HG03103 (cell line): ENCODE results near the gene TTLL4.
"Not testable (repeated sequence)": the region's sequence is repeated elsewhere in the genome, so short reads cannot be mapped to it uniquely, and the experiment has no call there.

Experiments
- ATAC-seq: cut with Tn5 transposase; IDR thresholded peaks from one replicate; pipeline ENCODE4 v1.9.1; 2021; ENCODE audit warnings: low read depth; ENCODE audit not compliant: unreplicated experiment

Gene TTLL4

DNA sequence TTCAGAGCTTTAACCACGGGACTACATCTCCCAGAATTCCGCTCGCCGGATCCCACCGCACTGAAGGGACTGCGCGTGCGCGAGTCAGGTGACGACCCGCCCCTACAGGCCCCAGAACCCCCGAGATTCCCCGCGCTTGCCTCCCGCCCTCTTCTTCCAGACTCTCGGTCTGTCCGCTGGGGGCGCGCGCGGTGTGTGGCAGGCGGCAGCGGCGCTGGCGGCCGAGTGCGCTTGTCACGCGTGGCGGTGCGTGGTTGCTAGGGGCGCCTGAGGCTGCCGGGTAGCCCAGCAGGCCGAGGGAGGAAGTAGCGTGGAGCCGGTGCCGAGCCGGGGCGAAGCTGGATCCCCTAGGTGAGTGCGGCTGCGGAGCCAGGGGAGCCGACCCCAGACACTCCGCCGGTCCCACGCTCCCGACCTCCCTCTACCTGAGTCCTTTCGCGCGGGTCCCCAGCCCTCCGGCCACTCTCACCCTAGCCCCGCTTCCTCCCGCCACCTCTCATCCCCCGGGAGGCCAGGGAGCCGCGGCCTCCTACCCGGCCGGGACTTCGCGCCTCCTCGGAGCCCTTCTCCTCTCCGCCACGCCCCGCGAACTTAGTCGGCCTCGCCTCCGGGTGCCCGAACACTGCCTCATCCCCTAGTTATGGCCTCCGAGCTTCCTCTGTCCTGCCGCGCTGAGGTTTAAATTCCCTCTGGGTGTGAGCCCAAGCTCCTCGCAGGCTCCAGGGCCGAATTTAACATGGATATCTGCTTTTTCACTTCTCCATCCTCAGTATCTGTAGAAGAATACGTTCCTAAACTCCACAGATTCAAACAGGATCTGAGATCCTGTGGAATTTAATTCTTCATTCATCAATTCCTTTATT lies at the start of gene TTLL4:
Gene TTLL4 (plus strand): TSS at position 149 of the 863 bp plus-strand sequence. CDS start 26,842 bp downstream, outside the sequence.
- ATAC-seq = peak; percentile 81

DNA sequence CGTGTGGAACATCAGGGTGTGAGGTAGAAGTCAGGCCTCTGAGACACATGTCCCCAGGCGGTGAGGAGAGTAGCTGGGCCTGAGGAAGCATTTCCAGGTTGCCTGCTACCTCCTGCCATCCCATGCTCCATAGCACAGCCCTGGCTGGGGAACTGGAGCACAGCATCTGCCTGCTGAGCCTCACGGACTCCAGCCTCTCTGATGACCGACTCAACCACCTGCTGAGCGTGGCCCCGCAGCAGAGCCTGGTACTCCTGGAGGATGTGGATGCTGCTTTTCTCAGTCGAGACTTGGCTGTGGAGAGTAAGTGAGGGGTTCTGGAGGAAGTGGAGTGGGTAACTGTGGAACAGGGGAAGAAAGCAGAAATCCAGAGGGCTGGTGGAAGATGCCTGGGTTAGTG lies 48.3 kb upstream of the TTLL4 start:
- ATAC-seq = no peak

- ATAC-seq = no peak
Measured at GRCh38 chr2:218662827-218663226, 47.8 kb upstream of the TTLL4 start.

- ATAC-seq = no peak
Measured at GRCh38 chr2:218663901-218664300, 46.7 kb upstream of the TTLL4 start.

GRCh38 chr2:218664653-218665052 lies 46.0 kb upstream of the TTLL4 start:
- no peak for ATAC-seq

GRCh38 chr2:218671097-218671653 lies 39.5 kb upstream of the TTLL4 start:
- ATAC-seq = no peak

DNA sequence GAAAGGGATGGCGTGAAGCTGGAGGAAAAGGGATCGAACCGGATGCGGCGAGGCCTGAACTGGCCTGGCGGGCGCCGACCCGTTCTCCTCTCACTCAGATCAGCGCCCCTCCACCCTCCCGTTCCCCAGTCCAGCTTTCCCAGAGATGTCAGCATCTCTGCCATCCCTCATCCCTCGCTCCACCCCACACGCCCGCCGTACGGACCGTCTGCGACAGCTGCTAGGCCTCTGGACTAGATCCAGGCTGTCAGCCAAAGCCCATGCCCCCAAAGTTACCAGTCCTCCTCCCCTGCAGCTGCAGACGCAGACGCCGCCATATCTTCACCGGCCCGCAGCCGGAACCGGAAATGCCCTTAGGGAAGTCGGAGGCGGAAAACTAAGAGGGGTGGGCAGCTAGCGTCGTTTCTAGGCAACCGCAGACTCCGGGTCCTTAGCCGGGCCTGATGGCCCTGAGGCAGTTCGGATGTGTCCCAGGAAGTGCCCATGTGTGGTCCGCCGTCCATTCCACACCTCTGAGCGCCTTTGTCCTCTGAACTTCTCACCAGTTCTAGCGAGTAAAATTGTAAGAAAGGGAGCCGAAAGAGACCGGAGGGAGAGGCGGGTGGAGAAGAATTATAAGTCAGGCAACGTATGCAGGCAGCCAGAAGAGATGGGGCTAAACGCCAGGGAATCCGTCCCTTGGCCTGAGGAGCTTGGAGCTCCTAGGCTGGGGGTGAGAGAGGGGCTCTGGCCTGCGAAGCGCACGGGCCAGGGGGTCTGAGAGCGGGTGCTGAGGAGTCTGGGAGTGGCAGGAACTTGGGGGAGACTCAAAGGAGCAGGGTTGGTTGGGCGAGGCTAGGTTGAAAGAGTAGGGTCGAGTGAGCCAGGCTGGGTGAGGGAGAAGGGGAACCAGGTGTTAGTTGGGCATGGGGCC lies 38.7 kb upstream of the TTLL4 start, which contains the start of the genes RNF25 and STK36:
Gene RNF25 (minus strand): TSS at position 349 of the 913 bp plus-strand sequence. CDS start 32 bp downstream, at position 317.
Gene STK36 (plus strand): TSS at position 433 of the 913 bp plus-strand sequence. CDS start 744 bp downstream, outside the sequence.
- peak; percentile 98 for ATAC-seq

- ATAC-seq = no peak
Measured at GRCh38 chr2:218679119-218679518, 31.5 kb upstream of the TTLL4 start.

- ATAC-seq = no peak
Measured at GRCh38 chr2:218680061-218680460, 30.6 kb upstream of the TTLL4 start.

- not testable (repeated sequence) for ATAC-seq
Measured at GRCh38 chr2:218687400-218688060, 23.1 kb upstream of the TTLL4 start.

GRCh38 chr2:218691234-218691633 lies 19.4 kb upstream of the TTLL4 start:
- ATAC-seq = no peak

DNA sequence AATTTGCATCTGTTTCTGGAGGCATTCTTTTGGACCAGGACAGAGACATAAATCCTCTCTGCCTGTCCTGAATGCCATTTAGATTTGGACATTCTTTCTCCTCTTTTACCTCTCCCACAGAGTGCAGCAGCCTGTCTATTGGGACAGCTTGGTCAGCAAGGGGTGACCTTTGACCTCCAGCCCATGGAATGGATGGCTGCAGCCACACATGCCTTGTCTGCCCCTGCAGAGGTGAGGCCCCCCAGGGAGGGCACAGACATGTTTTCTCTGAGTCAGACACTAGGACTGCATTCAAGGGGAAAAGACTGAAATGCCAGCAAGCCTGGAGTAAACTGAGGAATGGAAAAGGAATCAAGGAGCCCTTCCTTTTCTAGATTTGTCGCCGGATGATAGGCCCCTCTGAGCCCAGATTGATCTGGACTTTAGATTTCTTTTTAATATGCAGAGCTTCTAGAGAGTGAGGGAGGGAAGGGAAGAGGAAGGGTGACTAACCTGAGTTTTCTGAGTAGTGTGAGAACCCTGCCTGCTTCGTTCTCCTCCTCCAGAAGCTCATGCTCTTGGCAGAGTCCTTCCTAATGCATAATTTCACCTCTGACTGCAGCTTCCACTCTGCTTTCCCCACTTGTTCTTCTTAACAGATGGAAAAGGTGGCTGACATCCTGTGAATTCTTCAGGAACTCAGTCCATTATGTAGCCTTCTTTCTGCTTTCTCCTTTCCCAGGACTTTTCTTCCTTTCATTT lies 16.1 kb upstream of the TTLL4 start:
- no peak for ATAC-seq

- ATAC-seq = no peak
Measured at GRCh38 chr2:218698885-218699284, 11.8 kb upstream of the TTLL4 start.

DNA sequence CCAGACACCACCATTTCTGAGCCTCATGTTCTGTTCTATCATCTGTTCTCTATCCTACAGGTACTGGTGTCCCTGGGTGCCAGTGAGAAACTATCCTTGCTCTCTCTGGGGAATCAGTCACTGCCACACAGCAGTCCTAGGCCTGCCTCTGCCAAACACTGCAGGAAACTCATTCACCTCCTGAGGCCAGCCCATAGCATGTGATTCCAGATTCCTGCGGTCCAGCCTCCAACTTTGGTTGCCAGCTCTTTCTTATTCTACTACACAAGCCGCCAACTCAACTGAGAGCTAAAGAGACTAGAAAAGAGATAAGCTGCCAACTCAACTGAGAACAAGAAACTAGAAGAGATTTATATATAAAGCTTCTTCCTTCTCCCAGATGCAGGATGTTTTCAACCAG lies 8.8 kb upstream of the TTLL4 start:
- no peak for ATAC-seq

GRCh38 chr2:218703341-218703740 lies 7.3 kb upstream of the TTLL4 start:
- ATAC-seq = no peak

- ATAC-seq = no peak
Measured at GRCh38 chr2:218708086-218708485, 2.5 kb upstream of the TTLL4 start.

- ATAC-seq = no peak
Measured at GRCh38 chr2:218709908-218710307, 727 bp upstream of the TTLL4 start.

DNA sequence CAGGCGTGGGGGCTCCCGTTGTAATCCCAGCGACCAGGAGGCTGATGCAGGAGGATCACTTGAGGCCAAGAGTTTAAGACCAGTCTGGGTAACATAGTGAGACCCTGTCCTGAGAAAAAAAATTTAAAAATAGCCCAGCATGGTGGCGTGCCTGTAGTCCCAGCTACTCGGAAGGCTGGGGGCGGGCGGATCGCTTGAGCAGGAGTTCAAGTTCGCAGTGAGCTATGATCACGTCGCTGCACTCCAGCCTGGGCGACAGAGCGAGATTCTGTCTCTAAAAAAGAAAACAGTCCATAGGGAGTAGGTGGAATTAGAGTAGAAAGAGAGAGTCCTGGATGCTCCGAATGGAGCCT lies 325 bp upstream of the TTLL4 start:
- no peak for ATAC-seq

GRCh38 chr2:218711550-218711929 lies 905 bp downstream of the TTLL4 start:
- ATAC-seq = no peak

- no peak for ATAC-seq
Measured at GRCh38 chr2:218713922-218714321, 3.3 kb downstream of the TTLL4 start.
